Breast epithelium (tissue), 3 donors: ENCODE measurements around the gene INSM1.

Experiments used
- POLR2AphosphoS5 ChIP-seq, 3 donors: sonication (generic); formaldehyde crosslinking; IDR thresholded peaks; one replicate each; pipeline ENCODE4 v1.6.1; 2017; ENCODE audit warnings: antibody characterized with exemption in 3 of 3
- TF ChIP-seq, protein P1 (sequence below), 3 donors: fragments of 450-650 bp; IDR thresholded peaks; one replicate each; pipeline ENCODE4 v1.5.1; 2016 to 2017; ENCODE audit warnings: antibody characterized with exemption in 3 of 3, mild to moderate bottlenecking in 3 of 3, moderate library complexity in 3 of 3

DNA sequence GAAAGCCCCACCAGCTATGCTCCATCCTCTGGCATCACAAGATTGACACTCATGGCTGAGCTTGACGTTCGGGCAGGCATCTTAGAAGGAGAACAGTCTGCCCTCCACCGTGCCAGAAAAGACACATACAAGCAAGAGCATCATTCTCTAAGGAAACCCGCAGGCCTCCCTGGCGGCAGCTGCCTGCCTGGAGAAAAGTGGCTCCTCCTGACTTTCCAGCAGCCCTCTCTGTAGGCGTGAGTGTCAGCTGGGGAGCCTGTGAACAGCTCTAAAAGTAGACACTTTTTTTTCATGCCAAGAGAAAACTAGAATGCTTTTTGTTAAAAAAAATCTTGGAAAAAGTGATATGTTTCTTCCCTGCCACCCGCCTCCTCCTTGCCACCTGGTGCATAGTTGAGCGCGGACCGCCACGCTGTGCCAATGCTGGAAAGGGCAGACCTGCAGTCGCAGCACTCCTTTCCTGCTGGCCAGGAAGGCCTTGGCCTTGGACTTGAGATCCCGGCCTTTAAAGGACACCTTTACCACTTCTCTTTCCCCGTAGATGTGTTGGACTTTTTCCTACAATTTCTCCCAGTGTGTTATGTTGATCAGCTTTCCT lies 29.7 kb upstream of the INSM1 start:
- TF ChIP-seq, protein P1, sequence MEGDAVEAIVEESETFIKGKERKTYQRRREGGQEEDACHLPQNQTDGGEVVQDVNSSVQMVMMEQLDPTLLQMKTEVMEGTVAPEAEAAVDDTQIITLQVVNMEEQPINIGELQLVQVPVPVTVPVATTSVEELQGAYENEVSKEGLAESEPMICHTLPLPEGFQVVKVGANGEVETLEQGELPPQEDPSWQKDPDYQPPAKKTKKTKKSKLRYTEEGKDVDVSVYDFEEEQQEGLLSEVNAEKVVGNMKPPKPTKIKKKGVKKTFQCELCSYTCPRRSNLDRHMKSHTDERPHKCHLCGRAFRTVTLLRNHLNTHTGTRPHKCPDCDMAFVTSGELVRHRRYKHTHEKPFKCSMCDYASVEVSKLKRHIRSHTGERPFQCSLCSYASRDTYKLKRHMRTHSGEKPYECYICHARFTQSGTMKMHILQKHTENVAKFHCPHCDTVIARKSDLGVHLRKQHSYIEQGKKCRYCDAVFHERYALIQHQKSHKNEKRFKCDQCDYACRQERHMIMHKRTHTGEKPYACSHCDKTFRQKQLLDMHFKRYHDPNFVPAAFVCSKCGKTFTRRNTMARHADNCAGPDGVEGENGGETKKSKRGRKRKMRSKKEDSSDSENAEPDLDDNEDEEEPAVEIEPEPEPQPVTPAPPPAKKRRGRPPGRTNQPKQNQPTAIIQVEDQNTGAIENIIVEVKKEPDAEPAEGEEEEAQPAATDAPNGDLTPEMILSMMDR (IDR thresholded peaks at IDR 0.05): no peak
- no peak for TF ChIP-seq POLR2AphosphoS5 (IDR thresholded peaks at IDR 0.05)
